22Rv1 (cell line): Measurements from ENCODE around the gene SDK1.

Experiments used
- ZFX ChIP-seq: fragments of 450-650 bp; IDR thresholded peaks from 2 replicates; pipeline ENCODE4 v1.6.1; 2017; ENCODE audit warnings: antibody characterized with exemption, borderline replicate concordance
- TF ChIP-seq, protein P1 (sequence below): fragments of 450-650 bp; IDR thresholded peaks from 2 replicates; pipeline ENCODE4 v1.5.1; 2017; ENCODE audit warnings: mild to moderate bottlenecking

DNA sequence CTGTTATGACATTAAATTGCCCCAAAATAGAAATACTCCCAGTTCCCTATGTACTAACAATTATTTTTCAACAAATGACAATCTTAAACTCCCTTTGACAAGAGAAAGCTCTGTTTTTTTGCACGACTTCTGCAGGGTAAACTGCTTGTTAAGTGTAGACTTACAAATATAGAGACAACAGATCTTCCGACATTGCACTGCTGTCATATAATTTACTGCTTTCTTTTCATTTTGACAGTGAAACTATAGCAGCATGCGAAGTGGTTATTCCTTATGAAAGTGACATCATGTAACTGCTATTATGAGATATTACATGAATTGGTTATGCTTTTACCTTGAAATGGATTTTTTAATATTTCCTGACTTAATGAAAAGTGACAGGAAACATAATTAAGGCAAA lies 659.9 kb downstream of the SDK1 start:
- TF ChIP-seq, protein P1, sequence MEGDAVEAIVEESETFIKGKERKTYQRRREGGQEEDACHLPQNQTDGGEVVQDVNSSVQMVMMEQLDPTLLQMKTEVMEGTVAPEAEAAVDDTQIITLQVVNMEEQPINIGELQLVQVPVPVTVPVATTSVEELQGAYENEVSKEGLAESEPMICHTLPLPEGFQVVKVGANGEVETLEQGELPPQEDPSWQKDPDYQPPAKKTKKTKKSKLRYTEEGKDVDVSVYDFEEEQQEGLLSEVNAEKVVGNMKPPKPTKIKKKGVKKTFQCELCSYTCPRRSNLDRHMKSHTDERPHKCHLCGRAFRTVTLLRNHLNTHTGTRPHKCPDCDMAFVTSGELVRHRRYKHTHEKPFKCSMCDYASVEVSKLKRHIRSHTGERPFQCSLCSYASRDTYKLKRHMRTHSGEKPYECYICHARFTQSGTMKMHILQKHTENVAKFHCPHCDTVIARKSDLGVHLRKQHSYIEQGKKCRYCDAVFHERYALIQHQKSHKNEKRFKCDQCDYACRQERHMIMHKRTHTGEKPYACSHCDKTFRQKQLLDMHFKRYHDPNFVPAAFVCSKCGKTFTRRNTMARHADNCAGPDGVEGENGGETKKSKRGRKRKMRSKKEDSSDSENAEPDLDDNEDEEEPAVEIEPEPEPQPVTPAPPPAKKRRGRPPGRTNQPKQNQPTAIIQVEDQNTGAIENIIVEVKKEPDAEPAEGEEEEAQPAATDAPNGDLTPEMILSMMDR, result no peak
- TF ChIP-seq ZFX, result no peak
